ENCODE data around the gene JMJD1C.

The JMJD1C gene

DNA sequence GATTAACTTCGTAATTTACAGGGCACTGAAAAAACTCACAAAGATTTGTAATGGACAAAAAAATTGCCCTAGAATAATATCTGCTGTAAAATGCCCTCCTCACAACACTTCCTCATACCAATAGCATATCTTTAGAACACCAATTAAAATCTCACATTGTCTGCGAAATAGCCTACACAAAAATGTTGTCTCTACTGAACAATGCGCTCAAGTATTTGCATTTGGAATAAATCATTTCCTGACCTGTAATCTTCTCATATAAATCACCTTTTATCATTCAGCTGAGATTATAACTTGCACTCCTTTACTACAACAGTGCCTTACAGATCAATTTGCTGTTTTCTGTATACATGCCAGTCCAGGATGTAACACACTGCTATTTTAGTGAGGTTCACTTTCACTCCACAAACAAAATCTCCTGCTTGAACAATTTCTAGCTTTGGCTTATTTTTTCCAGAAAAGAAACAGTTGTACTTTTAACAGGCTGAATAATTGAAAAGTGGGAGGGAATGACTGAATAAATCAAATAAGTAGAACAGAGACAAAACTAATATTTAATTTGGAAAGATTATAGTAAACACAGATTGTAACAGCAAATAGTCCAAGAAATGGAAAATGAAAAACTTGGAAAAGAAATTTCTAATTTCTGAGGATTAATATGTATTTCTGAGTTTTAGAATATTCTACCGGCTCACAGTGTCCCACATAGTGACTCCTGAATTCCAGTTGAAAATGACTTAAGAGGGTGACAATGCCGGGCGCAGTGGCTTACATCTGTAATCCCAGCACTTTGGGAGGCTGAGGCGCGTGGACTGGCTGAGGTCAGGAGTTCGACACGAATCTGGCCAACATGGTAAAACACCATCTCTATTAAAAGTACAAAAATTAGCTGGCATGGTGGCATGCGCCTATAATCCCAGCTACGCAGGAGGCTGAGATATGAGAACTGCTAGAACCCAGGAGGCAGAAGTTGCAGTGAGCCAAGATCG, 30.6 kb downstream of the JMJD1C start:
- DNase-seq, result no peak

- DNase-seq, result no peak
These were observed 33.6 kb downstream of the JMJD1C start for GRCh38 chr10:63431962-63432797.

DNA sequence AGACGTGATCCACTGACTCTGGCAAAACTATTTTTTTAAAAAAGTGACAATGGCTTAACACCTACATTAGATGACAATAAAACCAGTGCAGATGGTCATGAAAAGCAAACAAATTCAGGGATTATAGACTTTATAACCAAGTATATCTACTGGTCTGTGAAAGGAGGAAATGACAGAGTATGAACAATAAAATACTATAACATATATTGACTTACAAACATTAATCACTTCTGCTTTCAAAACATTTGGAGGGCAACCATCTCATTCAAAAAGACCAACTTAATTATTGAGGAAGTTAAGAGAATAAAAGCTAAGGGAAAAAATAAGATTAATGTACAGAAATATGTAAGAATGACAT, 34.8 kb downstream of the JMJD1C start:
- no peak for DNase-seq

DNA sequence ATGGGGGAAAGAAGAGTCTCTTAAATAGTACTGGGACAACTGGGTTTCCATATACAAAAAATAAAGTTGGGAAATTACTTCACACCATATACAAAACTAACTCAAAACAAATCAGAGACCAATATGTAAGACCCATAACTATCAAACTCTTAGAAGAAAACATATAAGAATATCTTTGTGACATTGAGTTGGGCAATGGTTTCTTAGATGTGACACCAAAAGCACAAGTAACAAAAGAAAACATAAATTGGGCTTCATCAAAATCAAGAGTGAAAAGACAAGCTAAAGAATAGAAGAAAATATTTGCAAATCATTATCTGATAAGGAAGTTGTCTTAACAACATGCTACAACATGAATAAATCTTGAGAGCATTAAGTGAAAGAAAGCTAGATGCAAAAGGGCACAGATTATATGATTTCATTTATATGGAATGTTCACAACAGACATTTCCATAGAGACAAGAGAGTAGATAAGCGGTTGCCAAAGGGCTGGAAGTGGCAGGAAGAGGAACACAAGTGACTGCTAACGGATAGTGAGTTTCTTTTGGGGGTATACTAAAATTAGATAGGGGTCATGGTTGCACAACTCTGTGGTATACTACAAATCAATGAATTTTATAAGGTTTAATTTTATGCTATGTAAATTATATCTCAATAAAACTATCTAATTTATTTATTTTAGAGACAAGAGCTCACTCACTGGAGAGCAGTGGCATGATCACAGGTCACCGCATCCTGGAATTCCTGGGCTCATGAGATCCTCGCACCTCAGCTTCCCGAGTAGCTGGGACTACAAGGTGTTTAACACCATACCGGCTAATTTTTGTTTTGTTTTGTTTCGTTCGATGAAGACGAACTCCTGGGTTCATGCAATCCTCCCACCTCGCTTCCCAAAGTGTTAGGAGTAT, 35.4 kb downstream of the JMJD1C start:
- peak; percentile 54 for DNase-seq

- DNase-seq, result peak; percentile 72
These were observed 36.5 kb downstream of the JMJD1C start for GRCh38 chr10:63429281-63429680.

DNA sequence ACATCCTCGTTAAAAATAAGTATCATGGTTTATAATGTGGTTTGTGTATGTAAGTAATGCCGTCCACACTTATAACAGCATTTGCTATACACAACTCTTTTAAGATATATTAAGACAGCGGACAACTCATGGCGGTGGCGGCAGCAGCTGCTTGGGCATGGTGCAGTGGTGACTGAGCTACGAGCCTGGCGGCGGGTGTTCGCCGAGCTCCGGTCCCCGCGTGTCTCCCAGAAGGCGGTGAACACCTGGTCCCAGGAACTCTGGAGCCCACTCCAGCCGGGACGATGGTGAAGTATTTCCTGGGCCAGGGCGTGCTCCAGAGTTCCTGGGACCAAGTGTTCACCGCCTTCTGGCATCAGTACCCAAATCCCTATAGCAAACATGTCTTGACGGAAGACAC, 38.8 kb downstream of the JMJD1C start:
- DNase-seq, result no peak

GRCh38 chr10:63425512-63425911, 40.3 kb downstream of the JMJD1C start:
- DNase-seq, result no peak

DNA sequence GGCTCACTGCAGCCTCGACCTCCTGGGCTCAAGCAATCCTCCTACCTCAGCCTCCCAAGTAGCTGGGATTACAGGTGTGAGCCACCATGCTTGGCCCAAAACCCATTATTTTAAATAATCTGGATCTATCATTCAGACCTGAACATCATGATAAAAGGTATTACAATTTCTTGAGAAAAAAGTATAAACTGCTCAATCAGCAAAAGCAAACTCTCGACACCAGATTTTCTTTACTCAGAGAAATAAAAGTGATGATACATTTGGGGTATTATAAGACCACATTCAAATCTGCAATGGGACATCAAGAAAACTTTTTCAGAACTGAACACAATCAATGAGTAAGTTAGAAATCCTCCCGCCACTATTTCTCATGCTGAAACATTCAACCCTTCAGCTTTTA, 41.2 kb downstream of the JMJD1C start:
- no peak for DNase-seq

DNA sequence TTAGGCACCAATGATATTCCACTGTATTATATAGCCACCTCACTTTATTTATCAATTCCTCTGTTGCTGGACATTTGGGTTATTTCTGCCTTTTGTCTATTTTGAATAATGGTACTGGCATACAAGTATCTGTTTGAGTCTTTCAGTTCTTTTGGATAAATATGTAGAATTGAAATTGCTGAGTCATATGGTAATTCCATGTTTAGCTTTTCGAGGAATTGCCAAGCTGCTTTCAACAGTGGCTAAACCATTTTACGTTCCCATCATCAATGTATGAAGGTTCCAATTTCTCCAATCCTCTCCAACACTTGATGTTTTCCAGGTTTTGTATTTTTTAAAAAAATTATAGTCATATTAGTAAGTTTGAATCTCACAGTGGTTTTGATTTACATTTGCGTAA, 42.3 kb downstream of the JMJD1C start:
- DNase-seq, result no peak

- no peak for DNase-seq
These were observed 44.2 kb downstream of the JMJD1C start for GRCh38 chr10:63421591-63421990.

GRCh38 chr10:63416376-63416775, 49.4 kb downstream of the JMJD1C start:
- DNase-seq, result peak; percentile 70

- DNase-seq, result no peak
These were observed 50.0 kb downstream of the JMJD1C start for GRCh38 chr10:63415640-63416244.

DNA sequence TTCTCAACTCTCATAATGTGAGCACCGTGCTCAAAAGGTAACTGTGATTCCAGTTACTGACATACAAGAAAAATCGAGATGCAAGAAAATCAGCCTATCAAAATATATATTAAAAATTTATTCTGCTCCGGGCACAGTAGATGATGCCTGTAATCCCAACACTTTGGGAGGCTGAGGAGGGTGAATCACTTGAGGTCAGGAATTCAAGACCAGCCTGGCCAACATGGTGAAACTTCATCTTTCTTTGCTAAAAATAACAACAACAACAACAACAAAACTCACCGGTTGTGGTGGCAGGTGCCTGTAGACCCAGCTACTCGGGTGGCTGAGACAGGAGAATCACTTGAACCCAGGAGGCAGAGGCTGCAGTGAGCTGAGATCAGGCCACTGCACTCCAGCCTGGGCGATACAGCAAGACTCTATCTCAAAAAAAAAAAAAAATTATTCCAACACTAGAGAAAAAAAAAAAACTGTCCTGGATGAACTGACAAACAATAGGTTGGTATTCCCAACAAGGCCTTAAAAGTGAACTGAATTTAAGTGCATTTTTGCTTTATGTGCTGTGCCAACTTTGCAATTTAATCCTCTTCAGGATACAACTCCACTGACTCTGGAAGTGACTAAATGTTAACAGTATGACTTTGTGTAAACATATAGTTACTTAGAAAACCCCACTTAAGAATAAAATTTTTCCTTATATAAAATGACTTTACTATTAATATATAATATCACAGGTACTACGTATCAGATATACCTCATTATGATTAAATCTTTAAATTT, 51.1 kb downstream of the JMJD1C start:
- DNase-seq, result peak; percentile 26

DNA sequence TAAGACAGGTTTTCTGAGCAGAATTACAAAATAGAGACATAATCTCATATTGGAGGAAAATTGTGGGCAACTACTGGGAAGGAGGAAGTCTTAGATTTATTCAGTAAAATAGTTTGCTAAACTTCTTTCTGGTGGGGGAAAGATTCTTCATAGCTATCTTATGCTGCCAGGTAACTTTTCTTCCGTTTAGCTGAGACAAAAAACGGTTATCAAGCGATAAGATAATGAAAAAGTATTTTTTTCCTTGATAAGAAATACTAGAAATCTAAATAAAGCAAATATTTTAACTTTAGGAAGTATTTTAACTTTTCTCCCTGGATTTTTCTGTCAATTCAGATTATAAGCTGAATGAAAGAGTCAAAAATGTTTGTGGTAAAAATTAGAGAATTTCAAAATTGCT, 52.3 kb downstream of the JMJD1C start:
- DNase-seq, result no peak

GRCh38 chr10:63412304-63412703, 53.5 kb downstream of the JMJD1C start:
- no peak for DNase-seq

DNA sequence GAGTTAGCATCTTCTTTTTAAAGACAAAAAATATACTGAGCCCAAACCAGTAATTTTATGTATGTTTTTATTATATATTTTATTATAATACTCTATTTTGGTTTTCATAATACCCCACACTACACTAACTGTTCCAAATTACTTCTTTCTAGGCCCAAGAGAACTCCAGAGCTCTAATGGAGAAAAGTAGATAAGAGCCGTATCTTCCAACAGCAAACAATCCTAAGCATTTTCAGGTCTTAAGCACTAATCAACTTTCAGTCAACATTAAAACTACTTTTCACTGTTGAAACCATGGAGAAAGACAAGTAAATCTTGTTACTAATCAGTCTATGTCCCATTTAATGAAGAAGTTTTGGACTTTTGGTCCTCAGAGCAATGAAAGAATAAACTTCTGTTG, 55.1 kb downstream of the JMJD1C start:
- no peak for DNase-seq

DNA sequence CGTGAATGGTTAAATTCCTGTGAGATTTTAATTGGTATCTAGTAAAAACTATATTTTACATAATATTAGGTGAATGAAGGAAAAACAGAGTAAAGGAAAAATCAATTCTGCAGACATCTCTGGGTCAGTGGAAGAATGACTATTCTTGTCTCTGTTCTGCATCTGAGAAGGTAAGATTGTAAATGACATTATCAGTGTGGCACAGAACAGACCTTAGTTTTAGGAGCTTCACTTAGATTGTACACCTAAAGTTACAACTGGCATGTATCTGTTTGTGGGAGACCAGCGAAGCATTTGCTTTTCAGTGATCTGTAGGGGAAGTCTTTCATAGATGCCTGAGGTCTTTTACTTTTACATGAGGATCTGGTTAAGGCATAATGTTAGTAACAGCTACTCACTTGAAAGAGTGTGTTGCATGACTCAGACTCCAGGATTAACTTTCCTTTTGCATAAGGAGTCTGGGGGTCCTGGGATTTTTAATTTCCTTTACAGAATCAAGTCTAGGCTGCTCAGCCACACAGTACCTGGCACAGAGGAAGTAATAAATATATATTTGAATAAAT, 56.2 kb downstream of the JMJD1C start:
- DNase-seq, result peak; percentile 78

GRCh38 chr10:63407136-63407662, 58.6 kb downstream of the JMJD1C start:
- DNase-seq, result no peak

- DNase-seq, result peak; percentile 46
These were observed 69.5 kb downstream of the JMJD1C start for GRCh38 chr10:63396133-63396761.

DNA sequence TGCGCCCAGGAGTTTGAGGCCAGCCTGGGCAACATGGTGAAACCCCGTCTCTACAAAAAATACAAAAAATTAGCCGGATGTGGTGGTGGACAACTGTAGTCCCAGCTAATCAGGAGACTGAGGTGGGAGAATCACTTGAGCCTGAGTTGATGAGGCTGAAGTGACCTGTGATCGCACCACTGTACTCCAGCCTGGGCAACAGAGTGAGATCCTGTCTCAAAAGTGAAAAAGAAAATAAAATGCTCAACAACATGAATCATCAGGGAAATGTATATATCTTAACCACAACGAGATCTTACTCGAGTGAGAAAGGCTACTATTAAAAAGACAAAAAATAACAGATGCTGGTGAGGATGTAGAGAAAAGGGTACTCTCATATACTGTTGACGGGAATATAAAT, 72.7 kb downstream of the JMJD1C start:
- DNase-seq, result no peak
